Activated naive CD4-positive, alpha-beta T cell treated with anti-CD3 and anti-CD28 coated beads, Interleukin-2, amount 50 U/mL, for 24 hours (primary cell): ENCODE measurements around the gene APAF1.

ENCODE experiments used
- H3K27ac Mint-ChIP-seq: one replicate; pipeline ENCODE4 v1.8.0; 2021; ENCODE audit warnings: mild to moderate bottlenecking, mixed read lengths
- H3K27me3 Mint-ChIP-seq: one replicate; pipeline ENCODE4 v1.8.0; 2021; ENCODE audit warnings: mixed read lengths
- H3K36me3 Mint-ChIP-seq: one replicate; pipeline ENCODE4 v1.8.0; 2021; ENCODE audit warnings: mixed read lengths
- H3K4me1 Mint-ChIP-seq: one replicate; pipeline ENCODE4 v1.8.0; 2021; ENCODE audit warnings: mixed read lengths
- H3K4me3 Mint-ChIP-seq: one replicate; pipeline ENCODE4 v1.8.0; 2021; ENCODE audit warnings: mild to moderate bottlenecking, mixed read lengths
- H3K9me3 Mint-ChIP-seq: one replicate; pipeline ENCODE4 v1.8.0; 2021; ENCODE audit warnings: mixed read lengths

The APAF1 gene

GRCh38 chr12:98696036-98696646, 51.1 kb downstream of the APAF1 start:
- Mint-ChIP-seq H3K9me3 (no peaks in the 10 kb centered on the region), H3K27ac (no peak overlapping the region), H3K27me3 (no peaks in the 10 kb centered on the region), H3K4me1 (peaks cover 31% of the 10 kb centered on the region), H3K36me3 (peaks cover 28% of the 10 kb centered on the region), H3K4me3 (no peak overlapping the region)

GRCh38 chr12:98697209-98697608, 52.1 kb downstream of the APAF1 start:
- Mint-ChIP-seq H3K27me3 (no peaks in the 10 kb centered on the region), H3K36me3 (peaks cover 28% of the 10 kb centered on the region), H3K9me3 (no peaks in the 10 kb centered on the region), H3K27ac (no peak overlapping the region), H3K4me3 (no peak overlapping the region), H3K4me1 (peaks cover 24% of the 10 kb centered on the region)

- Mint-ChIP-seq H3K9me3 (no peaks in the 10 kb centered on the region), H3K4me3 (no peak overlapping the region), H3K27ac (no peak overlapping the region), H3K27me3 (no peaks in the 10 kb centered on the region), H3K36me3 (peaks cover 21% of the 10 kb centered on the region), H3K4me1 (peaks cover 15% of the 10 kb centered on the region)
Observed at GRCh38 chr12:98698603-98699463, 53.7 kb downstream of the APAF1 start.

- no peaks in the 10 kb centered on the region for H3K27me3 Mint-ChIP-seq
- H3K27ac Mint-ChIP-seq: no peak overlapping the region
- peaks cover 18% of the 10 kb centered on the region for H3K36me3 Mint-ChIP-seq
- no peak overlapping the region for H3K4me3 Mint-ChIP-seq
- H3K4me1 Mint-ChIP-seq: peaks cover 11% of the 10 kb centered on the region
- H3K9me3 Mint-ChIP-seq: no peaks in the 10 kb centered on the region
Observed at GRCh38 chr12:98699586-98699985, 54.5 kb downstream of the APAF1 start.

- Mint-ChIP-seq H3K9me3 (no peaks in the 10 kb centered on the region), H3K36me3 (peaks cover 16% of the 10 kb centered on the region), H3K27me3 (no peaks in the 10 kb centered on the region), H3K4me3 (no peak overlapping the region), H3K4me1 (peaks cover 11% of the 10 kb centered on the region), H3K27ac (no peak overlapping the region)
Observed at GRCh38 chr12:98701166-98701565, 56.1 kb downstream of the APAF1 start.

DNA sequence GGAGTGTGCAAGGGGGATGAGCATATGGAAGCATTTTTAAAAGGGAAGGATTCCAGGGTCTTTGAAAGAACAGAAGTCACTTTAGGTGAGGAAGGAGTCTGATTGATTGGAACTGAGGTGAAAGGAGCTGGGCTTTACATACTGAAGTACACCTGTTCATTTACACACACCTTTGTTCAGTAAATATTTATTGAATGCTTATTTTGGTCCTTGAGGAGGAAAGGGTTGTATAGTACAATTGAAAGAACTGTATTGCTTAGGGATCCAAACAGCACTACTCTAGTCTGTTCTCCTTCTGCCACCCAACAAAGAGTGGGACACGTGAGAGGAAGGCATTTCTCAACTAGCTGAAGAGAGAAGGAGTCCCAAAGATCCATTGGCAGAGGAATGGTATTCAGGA, 63.9 kb downstream of the APAF1 start:
- Mint-ChIP-seq H3K36me3 (peaks cover 15% of the 10 kb centered on the region), H3K9me3 (no peaks in the 10 kb centered on the region), H3K4me1 (no peaks in the 10 kb centered on the region), H3K4me3 (no peak overlapping the region), H3K27me3 (no peaks in the 10 kb centered on the region), H3K27ac (no peak overlapping the region)

GRCh38 chr12:98714426-98714825, 69.3 kb downstream of the APAF1 start:
- H3K4me3 Mint-ChIP-seq: no peak overlapping the region
- no peak overlapping the region for H3K27ac Mint-ChIP-seq
- no peaks in the 10 kb centered on the region for H3K4me1 Mint-ChIP-seq
- no peaks in the 10 kb centered on the region for H3K27me3 Mint-ChIP-seq
- H3K36me3 Mint-ChIP-seq: peaks cover 19% of the 10 kb centered on the region
- no peaks in the 10 kb centered on the region for H3K9me3 Mint-ChIP-seq

DNA sequence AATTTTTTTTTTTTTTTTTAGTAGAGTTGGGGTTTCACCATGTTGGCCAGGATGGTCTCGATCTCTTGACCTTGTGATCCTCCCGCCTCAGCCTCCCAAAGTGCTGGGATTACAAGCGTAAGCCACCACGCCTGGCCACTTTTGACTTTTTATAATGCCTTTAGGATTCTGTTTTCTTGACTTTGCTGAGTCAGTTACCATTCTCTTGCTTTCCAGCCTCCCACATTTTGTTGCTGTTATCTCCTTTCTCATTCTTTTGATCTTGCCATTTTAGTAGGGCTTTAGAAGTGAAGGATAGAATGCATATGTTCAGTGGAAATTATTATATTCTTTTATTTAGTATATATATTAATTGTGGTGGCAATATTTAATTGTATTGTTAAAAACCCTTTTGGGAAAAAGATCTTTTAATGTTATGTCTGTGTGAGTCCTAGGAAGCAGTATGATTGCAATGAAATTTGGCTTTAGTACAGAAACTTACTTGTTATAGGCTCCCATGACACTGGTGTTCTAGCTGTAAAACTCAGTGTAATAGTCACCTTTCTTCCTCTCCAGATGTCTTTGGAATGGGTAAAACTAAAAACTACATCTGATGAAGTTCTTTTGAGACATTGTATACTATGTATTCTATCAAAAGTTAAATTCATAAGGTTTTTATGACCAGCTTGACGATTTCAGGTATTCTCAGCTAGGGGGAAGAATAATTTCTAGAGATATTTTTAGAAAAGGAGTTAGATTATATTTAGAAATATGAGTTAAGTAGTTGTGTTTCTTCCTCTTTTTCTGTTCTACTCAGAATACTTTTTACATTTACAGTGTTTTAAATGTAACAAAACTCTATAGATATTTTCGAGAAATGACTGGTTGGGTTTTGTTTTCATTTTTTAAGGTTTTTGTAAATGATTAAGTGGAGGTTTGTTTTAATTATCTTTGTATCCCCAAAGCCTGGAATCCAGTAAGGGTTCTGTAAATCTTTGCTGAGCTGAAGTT, 74.7 kb downstream of the APAF1 start:
- Mint-ChIP-seq H3K27me3 (no peaks in the 10 kb centered on the region), H3K4me1 (no peaks in the 10 kb centered on the region), H3K27ac (no peak overlapping the region), H3K9me3 (no peaks in the 10 kb centered on the region), H3K4me3 (no peak overlapping the region), H3K36me3 (peaks cover 20% of the 10 kb centered on the region)

DNA sequence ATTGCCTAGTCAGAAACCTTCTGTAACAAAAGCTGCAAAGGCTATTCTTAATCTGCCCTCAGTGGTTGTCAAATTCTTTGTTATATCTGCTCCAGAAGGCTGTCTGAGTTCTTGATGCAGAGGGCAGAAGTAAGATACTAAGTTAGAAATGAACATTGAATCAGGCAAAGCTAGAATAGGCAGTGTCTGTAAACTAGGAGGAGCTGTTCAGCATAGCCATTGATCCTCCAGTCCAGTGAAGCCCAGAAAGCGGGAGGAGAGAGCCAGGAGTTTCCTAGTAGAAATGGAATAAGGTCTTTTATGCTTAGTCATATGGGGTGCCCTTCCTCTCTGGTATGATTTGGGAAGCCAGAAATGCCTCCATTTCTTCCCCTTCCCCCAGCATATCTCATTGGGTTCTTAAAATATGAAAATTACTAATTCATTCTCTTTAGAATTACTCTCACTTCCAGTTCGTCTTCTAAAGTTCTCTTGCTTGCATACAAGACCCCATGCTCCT, 76.2 kb downstream of the APAF1 start:
- no peaks in the 10 kb centered on the region for H3K27me3 Mint-ChIP-seq
- no peak overlapping the region for H3K27ac Mint-ChIP-seq
- no peaks in the 10 kb centered on the region for H3K9me3 Mint-ChIP-seq
- H3K36me3 Mint-ChIP-seq: peaks cover 18% of the 10 kb centered on the region
- H3K4me1 Mint-ChIP-seq: no peaks in the 10 kb centered on the region
- no peak overlapping the region for H3K4me3 Mint-ChIP-seq

GRCh38 chr12:98724384-98725155, 79.5 kb downstream of the APAF1 start:
- Mint-ChIP-seq H3K4me3 (no peak overlapping the region), H3K27ac (peak overlapping the region; percentile 15), H3K36me3 (peaks cover 9% of the 10 kb centered on the region)

DNA sequence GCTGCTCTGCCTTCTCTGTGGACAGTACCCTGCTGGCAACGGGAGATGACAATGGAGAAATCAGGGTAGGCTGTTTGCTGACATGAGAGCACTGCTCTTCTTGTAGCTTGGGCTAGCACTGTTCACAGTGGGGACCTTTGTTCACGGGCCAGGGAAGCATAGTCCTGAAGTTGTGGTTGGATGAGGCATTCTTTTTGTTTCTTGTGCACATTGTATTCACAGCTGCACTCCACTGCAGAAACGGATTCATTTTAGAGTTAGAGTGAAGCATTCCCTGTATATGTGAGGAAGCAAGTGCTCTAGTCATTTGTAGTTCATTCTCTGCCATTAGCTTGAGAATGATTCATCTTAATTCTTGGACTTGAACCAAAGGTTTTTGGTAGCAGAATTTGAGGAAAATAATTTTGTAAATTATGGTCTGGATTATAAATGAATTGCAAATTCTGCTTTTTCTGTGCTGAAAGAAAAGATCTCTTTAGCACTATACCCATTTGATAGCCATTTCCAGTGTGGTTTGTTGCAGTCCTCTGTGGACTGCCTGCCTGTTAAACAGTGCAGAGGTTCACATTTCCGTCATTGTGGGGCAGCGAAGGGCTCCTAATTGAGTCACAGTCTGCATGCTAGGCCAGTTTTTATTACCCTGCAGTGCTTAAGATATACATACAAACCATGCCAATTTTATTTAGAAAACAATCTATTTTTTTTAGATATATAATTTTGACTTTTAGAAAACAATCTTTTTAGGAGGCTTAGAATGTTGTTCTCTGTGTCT, 80.6 kb downstream of the APAF1 start:
- H3K4me3 Mint-ChIP-seq: no peak overlapping the region
- no peak overlapping the region for H3K27ac Mint-ChIP-seq
- H3K27me3 Mint-ChIP-seq: no peaks in the 10 kb centered on the region
- H3K9me3 Mint-ChIP-seq: no peaks in the 10 kb centered on the region
- H3K4me1 Mint-ChIP-seq: no peaks in the 10 kb centered on the region
- H3K36me3 Mint-ChIP-seq: peaks cover 12% of the 10 kb centered on the region

More at GRCh38 chr12:98724384-98725155, 79.5 kb downstream of the APAF1 start:
- H3K27me3 Mint-ChIP-seq: no peaks in the 10 kb centered on the region
- no peaks in the 10 kb centered on the region for H3K4me1 Mint-ChIP-seq
- H3K9me3 Mint-ChIP-seq: no peaks in the 10 kb centered on the region

DNA sequence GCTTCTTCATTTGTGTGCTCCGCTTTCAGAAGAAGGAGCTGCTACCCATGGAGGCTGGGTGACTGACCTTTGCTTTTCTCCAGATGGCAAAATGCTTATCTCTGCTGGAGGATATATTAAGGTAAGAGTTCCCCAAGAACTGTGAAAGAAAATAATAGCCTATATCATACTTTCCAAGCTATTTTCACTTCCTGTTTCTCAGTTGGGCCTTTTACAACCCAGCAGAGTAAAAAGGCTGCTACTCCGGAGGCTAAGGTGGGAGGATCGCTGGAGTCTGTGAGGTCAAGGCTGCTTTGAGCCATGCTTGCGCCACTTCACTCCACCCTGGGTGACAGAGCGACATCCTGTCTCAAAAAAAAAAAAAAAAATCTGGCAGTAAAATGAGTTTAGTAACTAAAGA, 82.1 kb downstream of the APAF1 start:
- peaks cover 9% of the 10 kb centered on the region for H3K36me3 Mint-ChIP-seq
- no peaks in the 10 kb centered on the region for H3K4me1 Mint-ChIP-seq
- H3K27me3 Mint-ChIP-seq: no peaks in the 10 kb centered on the region
- H3K9me3 Mint-ChIP-seq: no peaks in the 10 kb centered on the region
- H3K27ac Mint-ChIP-seq: no peak overlapping the region
- H3K4me3 Mint-ChIP-seq: no peak overlapping the region

DNA sequence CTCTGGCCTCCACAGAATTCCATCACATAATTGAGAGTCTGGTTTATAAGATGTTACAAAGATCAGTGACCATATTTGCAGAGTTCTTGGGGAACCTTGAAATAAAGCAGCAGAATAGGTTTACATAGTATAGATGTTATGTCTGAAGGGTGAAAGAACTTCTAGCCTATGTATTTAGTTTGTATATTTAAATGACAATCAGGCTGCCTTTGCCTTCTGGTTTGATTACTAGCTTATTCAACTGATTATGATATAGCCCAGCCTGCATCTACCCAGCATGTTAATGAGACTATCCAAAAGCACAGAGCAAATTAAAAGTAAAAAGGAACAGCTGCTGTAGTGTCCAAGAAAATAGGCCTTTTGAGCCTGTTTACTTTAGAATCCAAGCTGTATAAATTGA, 85.3 kb downstream of the APAF1 start:
- no peaks in the 10 kb centered on the region for H3K4me1 Mint-ChIP-seq
- H3K27me3 Mint-ChIP-seq: no peaks in the 10 kb centered on the region
- no peak overlapping the region for H3K4me3 Mint-ChIP-seq
- peaks cover 8% of the 10 kb centered on the region for H3K36me3 Mint-ChIP-seq
- no peak overlapping the region for H3K27ac Mint-ChIP-seq
- H3K9me3 Mint-ChIP-seq: no peaks in the 10 kb centered on the region

GRCh38 chr12:98733667-98734350, 88.7 kb downstream of the APAF1 start:
- no peaks in the 10 kb centered on the region for H3K4me1 Mint-ChIP-seq
- H3K36me3 Mint-ChIP-seq: peaks cover 10% of the 10 kb centered on the region
- no peak overlapping the region for H3K4me3 Mint-ChIP-seq
- no peaks in the 10 kb centered on the region for H3K27me3 Mint-ChIP-seq
- H3K9me3 Mint-ChIP-seq: no peaks in the 10 kb centered on the region
- H3K27ac Mint-ChIP-seq: peak overlapping the region; percentile 79
